SIG-M5 treated with dmso at 0.1 percent for 504 hours (cell line): Measurements from ENCODE around the gene LNPEP.

Experiments
- DNase-seq: peaks from one replicate; lab custom pipeline; 2025; ENCODE audit not compliant: unreplicated experiment; lab: John Stamatoyannopoulos, UW

Gene LNPEP

GRCh38 chr5:96935559-96936430 lies at the start of gene LNPEP:
TSS of gene LNPEP (plus strand) at chr5:96936080. CDS start at chr5:96936156, 76 bp downstream.
- peak; percentile 98 for DNase-seq

- no peak for DNase-seq
These were observed 42.5 kb upstream of the LNPEP start for GRCh38 chr5:96893342-96893741.

GRCh38 chr5:96896276-96896675 lies 39.6 kb upstream of the LNPEP start:
- no peak for DNase-seq

GRCh38 chr5:96896806-96897205 lies 39.1 kb upstream of the LNPEP start:
- DNase-seq: peak; percentile 88

GRCh38 chr5:96901384-96901783 lies 34.5 kb upstream of the LNPEP start:
- DNase-seq: no peak

- no peak for DNase-seq
These were observed 34.0 kb upstream of the LNPEP start for GRCh38 chr5:96901841-96902240.

- no peak for DNase-seq
These were observed 33.0 kb upstream of the LNPEP start for GRCh38 chr5:96902876-96903275.

GRCh38 chr5:96903300-96903699 lies 32.6 kb upstream of the LNPEP start:
- no peak for DNase-seq

GRCh38 chr5:96904054-96904931 lies 31.6 kb upstream of the LNPEP start:
- DNase-seq: no peak

GRCh38 chr5:96905864-96906263 lies 30.0 kb upstream of the LNPEP start:
- DNase-seq: no peak

GRCh38 chr5:96909003-96909402 lies 26.9 kb upstream of the LNPEP start:
- no peak for DNase-seq

GRCh38 chr5:96909435-96909834 lies 26.4 kb upstream of the LNPEP start:
- DNase-seq: no peak

- no peak for DNase-seq
These were observed 24.7 kb upstream of the LNPEP start for GRCh38 chr5:96911139-96911538.

GRCh38 chr5:96913233-96913632 lies 22.6 kb upstream of the LNPEP start:
- DNase-seq: no peak

GRCh38 chr5:96919754-96920197 lies 16.1 kb upstream of the LNPEP start:
- DNase-seq: no peak

GRCh38 chr5:96920744-96921355 lies 15.0 kb upstream of the LNPEP start:
- no peak for DNase-seq

- DNase-seq: no peak
These were observed 13.2 kb upstream of the LNPEP start for GRCh38 chr5:96922499-96923244.

- DNase-seq: no peak
These were observed 11.8 kb upstream of the LNPEP start for GRCh38 chr5:96924016-96924443.

- DNase-seq: no peak
These were observed 9.6 kb upstream of the LNPEP start for GRCh38 chr5:96926276-96926675.

- DNase-seq: no peak
These were observed 8.9 kb upstream of the LNPEP start for GRCh38 chr5:96927008-96927407.
